Measurements from ENCODE around the gene RNPEPL1. TPM values are rescaled to one million over a fixed set of nuclear protein-coding genes. Genes with fewer than 3 reads are reported as not detected.

The RNPEPL1 gene
- total RNA-seq, 1 experiment from 2014 or later = 22.6 TPM

DNA sequence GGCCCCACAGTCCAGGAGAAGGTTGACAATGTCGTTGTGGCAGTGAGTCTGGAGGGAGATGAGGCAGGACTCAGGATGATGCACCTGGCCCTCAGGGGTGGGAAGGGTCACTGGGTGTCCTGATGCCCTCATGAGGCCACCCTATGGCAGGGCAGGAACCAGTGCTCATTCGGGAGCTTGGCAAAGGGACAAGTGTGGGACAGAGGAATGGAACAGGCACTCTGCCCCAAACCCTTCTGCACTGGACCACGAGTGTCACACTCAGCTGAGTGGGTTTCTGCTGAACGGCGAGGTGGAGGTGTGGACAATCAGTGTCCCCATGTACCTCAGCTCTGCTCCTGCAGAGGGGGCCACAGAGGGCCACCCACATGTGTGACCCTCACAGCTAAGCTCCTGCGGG, 42.5 kb upstream of the RNPEPL1 start:
- H3K27me3 ChIP-seq (replicated peaks; ENCODE audit: control insufficient read depth, insufficient read depth, low read length) = no peaks in the 10 kb centered on the region
- no peaks in the 10 kb centered on the region for H3K4me1 ChIP-seq
- POLR2A ChIA-PET = no interaction called here
- H3K4me3 Mint-ChIP-seq (ENCODE audit: unreplicated experiment) = no peak overlapping the region
- no TSS peak for BruUV-seq (replicated peaks)
- CTCF ChIA-PET = no interaction called here
- H3K9me3 ChIP-seq = 0 out of 2 replicates have a peak, but pooled peaks cover 3% of the 10 kb centered on the region
- peaks cover 3% of the 10 kb centered on the region for H3K36me3 ChIP-seq (ENCODE audit: control insufficient read depth, insufficient read depth, low read length)
- DNase-seq = no peak
- intact Hi-C loops (cut with micrococcal nuclease; ENCODE audit: unreplicated experiment) = no loop called here
- TF ChIP-seq, protein P1, sequence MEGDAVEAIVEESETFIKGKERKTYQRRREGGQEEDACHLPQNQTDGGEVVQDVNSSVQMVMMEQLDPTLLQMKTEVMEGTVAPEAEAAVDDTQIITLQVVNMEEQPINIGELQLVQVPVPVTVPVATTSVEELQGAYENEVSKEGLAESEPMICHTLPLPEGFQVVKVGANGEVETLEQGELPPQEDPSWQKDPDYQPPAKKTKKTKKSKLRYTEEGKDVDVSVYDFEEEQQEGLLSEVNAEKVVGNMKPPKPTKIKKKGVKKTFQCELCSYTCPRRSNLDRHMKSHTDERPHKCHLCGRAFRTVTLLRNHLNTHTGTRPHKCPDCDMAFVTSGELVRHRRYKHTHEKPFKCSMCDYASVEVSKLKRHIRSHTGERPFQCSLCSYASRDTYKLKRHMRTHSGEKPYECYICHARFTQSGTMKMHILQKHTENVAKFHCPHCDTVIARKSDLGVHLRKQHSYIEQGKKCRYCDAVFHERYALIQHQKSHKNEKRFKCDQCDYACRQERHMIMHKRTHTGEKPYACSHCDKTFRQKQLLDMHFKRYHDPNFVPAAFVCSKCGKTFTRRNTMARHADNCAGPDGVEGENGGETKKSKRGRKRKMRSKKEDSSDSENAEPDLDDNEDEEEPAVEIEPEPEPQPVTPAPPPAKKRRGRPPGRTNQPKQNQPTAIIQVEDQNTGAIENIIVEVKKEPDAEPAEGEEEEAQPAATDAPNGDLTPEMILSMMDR (IDR thresholded peaks at IDR 0.05; ENCODE audit: insufficient read depth in 1 of 2, low read depth in 1 of 2, low read length in 1 of 2, severe bottlenecking in 1 of 2, unreplicated experiment in 1 of 2) = no peak
- H3K4me1 Mint-ChIP-seq (ENCODE audit: low read depth, unreplicated experiment) = no peaks in the 10 kb centered on the region
- H3K27ac Mint-ChIP-seq (ENCODE audit: unreplicated experiment) = no peak overlapping the region
- H3K9me3 Mint-ChIP-seq (ENCODE audit: unreplicated experiment) = peaks cover 29% of the 10 kb centered on the region
- no peaks in the 10 kb centered on the region for H3K27me3 Mint-ChIP-seq (ENCODE audit: insufficient read depth, unreplicated experiment)
- H3K36me3 Mint-ChIP-seq (ENCODE audit: insufficient read depth, unreplicated experiment) = peaks cover 26% of the 10 kb centered on the region
- no peak overlapping the region for H3K4me3 ChIP-seq (ENCODE audit: low read depth, low read length)

DNA sequence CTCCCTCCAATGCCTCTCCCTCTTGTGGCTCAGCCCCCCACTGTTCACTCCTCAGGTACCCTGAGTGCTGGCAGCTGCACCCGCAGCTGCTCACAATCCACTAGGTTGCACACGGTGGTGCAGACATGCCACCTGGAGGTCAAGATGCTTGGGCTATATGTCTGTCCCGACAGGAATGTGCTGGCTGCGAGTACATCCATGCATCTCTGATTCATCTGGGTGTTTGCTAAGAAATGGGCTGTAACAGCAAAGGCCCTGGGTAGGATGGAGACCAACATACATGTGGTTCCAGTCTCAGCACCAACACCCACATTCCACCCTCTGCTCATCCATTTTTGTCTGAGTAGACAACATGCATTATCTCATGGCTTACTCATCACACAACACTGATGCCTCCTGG, 41.8 kb upstream of the RNPEPL1 start:
- H3K4me1 Mint-ChIP-seq (ENCODE audit: low read depth, unreplicated experiment) = no peaks in the 10 kb centered on the region
- H3K4me3 Mint-ChIP-seq (ENCODE audit: unreplicated experiment) = no peak overlapping the region
- peaks cover 6% of the 10 kb centered on the region; the same call in 1 of the 2 replicates for H3K9me3 ChIP-seq
- TF ChIP-seq, protein P1 (IDR thresholded peaks at IDR 0.05; ENCODE audit: insufficient read depth in 1 of 2, low read depth in 1 of 2, low read length in 1 of 2, severe bottlenecking in 1 of 2, unreplicated experiment in 1 of 2) = no peak
- ChIA-PET CTCF (no interaction called here), POLR2A (no interaction called here)
- H3K27me3 ChIP-seq (replicated peaks; ENCODE audit: control insufficient read depth, insufficient read depth, low read length) = no peaks in the 10 kb centered on the region
- H3K4me3 ChIP-seq (ENCODE audit: low read depth, low read length) = no peak overlapping the region
- H3K9me3 Mint-ChIP-seq (ENCODE audit: unreplicated experiment) = peaks cover 31% of the 10 kb centered on the region
- H3K4me1 ChIP-seq = no peaks in the 10 kb centered on the region
- peaks cover 26% of the 10 kb centered on the region for H3K36me3 Mint-ChIP-seq (ENCODE audit: insufficient read depth, unreplicated experiment)
- DNase-seq = no peak
- intact Hi-C loops (cut with micrococcal nuclease; ENCODE audit: unreplicated experiment) = no loop called here
- H3K36me3 ChIP-seq (ENCODE audit: control insufficient read depth, insufficient read depth, low read length) = peaks cover 3% of the 10 kb centered on the region
- no TSS peak for BruUV-seq (replicated peaks)
- H3K27me3 Mint-ChIP-seq (ENCODE audit: insufficient read depth, unreplicated experiment) = no peaks in the 10 kb centered on the region
- H3K27ac Mint-ChIP-seq (ENCODE audit: unreplicated experiment) = no peak overlapping the region

DNA sequence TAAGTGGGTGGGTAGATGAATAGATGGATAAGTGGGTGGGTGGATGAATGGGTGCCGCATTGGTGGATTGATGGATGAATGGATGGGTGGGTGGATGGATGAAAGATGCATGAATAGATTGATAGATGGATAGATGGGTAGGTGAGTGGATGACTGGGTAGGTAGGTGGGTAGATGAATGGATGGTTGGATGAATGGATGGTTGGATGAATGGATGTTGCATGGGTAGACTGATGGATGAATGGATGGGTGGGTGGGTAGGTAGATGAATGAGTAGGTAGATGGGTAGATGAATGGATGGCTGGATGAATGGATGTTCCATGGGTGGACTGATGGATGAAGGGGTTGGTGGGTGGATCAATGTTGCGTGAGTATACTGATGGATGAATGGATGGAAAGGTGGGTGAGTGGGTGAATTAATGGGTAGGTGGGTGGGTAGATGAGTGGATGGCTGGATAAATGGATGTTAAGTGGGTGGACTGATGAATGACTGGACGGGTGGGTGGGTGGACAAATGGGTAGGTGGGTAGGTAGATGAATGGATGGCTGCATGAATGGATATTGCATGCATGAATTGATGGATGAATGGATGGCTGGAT, 41.0 kb upstream of the RNPEPL1 start:
- Histone ChIP-seq H3K36me3 (ENCODE audit: control insufficient read depth, insufficient read depth, low read length) (peaks cover 3% of the 10 kb centered on the region), H3K9me3 (peaks cover 13% of the 10 kb centered on the region), H3K4me1 (no peaks in the 10 kb centered on the region), H3K27me3 (replicated peaks; ENCODE audit: control insufficient read depth, insufficient read depth, low read length) (no peaks in the 10 kb centered on the region), H3K4me3 (ENCODE audit: low read depth, low read length) (no peak overlapping the region)
- ChIA-PET POLR2A (no interaction called here), CTCF (no interaction called here)
- no TSS peak for BruUV-seq (replicated peaks)
- no peak overlapping the region for H3K4me3 Mint-ChIP-seq (ENCODE audit: unreplicated experiment)
- intact Hi-C loops (cut with micrococcal nuclease; ENCODE audit: unreplicated experiment) = no loop called here
- no peaks in the 10 kb centered on the region for H3K4me1 Mint-ChIP-seq (ENCODE audit: low read depth, unreplicated experiment)
- H3K27ac Mint-ChIP-seq (ENCODE audit: unreplicated experiment) = no peak overlapping the region
- peaks cover 26% of the 10 kb centered on the region for H3K36me3 Mint-ChIP-seq (ENCODE audit: insufficient read depth, unreplicated experiment)
- peaks cover 38% of the 10 kb centered on the region for H3K9me3 Mint-ChIP-seq (ENCODE audit: unreplicated experiment)
- TF ChIP-seq, protein P1 (IDR thresholded peaks at IDR 0.05; ENCODE audit: insufficient read depth in 1 of 2, low read depth in 1 of 2, low read length in 1 of 2, severe bottlenecking in 1 of 2, unreplicated experiment in 1 of 2) = no peak
- no peaks in the 10 kb centered on the region for H3K27me3 Mint-ChIP-seq (ENCODE audit: insufficient read depth, unreplicated experiment)
- DNase-seq = no peak
